ENCODE measurements around the gene EPS8.

Gene EPS8

DNA sequence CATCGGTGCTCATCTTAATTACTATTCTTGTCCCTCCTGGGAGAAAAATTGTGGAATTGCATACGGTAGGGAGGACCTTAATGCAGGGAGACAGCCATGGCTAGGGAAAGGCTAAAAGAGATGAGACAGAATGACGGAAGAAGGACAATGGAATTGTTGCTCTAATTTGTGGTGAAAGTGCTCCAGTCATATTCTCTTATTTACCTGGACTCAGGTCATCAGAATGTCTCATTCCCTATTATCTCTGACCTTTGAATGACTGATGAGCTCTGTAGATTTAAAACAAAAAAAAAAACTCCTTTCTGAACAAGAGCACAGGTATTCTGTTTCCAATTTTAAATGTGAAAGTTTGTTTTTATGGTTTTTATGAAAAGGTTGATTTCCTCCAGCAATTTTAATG, 8.6 kb upstream of the EPS8 start:
- no peak for TF ChIP-seq CTCF (IDR thresholded peaks at IDR 0.05)

DNA sequence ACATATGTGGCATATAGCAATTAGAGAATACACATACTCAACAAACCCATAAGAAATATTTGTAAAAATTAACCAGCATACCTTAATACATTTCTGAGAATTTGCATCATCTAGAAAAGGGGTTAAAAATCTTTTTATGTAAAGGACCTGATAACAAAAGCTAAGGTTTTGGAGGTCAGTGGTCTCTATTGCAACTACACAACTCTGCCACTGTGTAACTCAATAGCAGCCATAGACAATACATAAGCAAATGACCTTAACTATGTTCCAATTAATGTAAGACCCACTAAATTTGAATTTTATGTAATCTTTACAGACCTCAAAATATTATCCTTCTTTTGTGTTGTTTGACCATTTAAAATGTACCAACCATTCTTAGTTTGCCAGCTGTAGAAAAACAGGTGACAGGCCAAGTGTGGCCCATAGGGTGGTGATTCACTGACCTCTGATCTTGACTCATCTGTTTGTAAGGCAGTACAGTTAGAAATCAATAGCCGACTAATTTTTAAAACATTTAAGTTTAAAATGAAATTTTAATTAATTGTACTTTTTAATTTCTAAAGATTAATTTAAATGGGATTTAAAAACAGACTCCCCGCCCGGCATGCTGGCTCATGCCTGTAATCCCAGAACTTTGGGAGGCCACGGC, 7.4 kb upstream of the EPS8 start:
- no peak for TF ChIP-seq CTCF (IDR thresholded peaks at IDR 0.05)
- TF ChIP-seq ZFX (IDR thresholded peaks at IDR 0.05; ENCODE audit: borderline replicate concordance), result no peak
- H3K27ac ChIP-seq, result no peak overlapping the region

More for the DNA sequence above, 8.6 kb upstream of the EPS8 start:
- no peak overlapping the region for H3K27ac ChIP-seq

DNA sequence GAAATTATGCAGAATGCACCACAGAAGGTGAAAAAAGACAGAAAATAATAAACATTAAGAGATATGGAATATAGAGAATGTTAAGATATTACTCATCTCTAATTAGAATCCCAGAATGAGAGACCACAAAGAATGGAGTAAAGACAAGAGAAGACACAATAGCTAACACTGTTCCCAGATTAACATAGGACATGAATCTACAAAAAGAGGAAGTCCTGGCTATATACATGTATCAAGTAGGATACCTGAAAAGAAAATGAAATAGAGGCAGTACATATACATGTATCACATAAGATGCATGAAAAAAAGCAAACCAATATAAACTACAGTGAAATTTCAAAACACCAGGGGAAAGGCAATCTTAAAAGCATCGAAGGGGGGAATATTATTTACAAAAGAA, 5.6 kb upstream of the EPS8 start:
- TF ChIP-seq ZFX (IDR thresholded peaks at IDR 0.05; ENCODE audit: borderline replicate concordance) (no peak), CTCF (IDR thresholded peaks at IDR 0.05) (no peak)

DNA sequence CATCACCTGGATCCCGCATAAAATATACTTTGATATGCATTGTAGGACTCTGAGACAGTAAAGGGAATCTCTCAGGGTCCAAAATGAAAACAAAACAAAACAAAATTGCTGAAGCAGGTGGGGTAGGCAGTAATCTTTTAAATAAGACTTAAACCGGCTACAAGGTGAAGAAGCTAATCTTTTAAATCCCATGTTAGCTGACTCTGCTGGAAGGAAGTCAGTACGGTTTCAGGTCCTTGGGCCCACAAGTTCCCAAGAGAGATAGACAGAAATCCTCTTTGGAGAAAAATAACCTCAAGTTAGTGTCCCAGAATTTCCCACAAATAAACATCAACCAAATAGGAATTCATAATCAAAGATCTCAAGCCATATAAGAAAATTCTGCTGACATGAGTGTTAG, 5.0 kb upstream of the EPS8 start:
- H3K27ac ChIP-seq, result no peak overlapping the region
- TF ChIP-seq CTCF (IDR thresholded peaks at IDR 0.05) (no peak), ZFX (IDR thresholded peaks at IDR 0.05; ENCODE audit: borderline replicate concordance) (no peak)

More for the DNA sequence above, 5.6 kb upstream of the EPS8 start:
- H3K27ac ChIP-seq, result no peak overlapping the region

DNA sequence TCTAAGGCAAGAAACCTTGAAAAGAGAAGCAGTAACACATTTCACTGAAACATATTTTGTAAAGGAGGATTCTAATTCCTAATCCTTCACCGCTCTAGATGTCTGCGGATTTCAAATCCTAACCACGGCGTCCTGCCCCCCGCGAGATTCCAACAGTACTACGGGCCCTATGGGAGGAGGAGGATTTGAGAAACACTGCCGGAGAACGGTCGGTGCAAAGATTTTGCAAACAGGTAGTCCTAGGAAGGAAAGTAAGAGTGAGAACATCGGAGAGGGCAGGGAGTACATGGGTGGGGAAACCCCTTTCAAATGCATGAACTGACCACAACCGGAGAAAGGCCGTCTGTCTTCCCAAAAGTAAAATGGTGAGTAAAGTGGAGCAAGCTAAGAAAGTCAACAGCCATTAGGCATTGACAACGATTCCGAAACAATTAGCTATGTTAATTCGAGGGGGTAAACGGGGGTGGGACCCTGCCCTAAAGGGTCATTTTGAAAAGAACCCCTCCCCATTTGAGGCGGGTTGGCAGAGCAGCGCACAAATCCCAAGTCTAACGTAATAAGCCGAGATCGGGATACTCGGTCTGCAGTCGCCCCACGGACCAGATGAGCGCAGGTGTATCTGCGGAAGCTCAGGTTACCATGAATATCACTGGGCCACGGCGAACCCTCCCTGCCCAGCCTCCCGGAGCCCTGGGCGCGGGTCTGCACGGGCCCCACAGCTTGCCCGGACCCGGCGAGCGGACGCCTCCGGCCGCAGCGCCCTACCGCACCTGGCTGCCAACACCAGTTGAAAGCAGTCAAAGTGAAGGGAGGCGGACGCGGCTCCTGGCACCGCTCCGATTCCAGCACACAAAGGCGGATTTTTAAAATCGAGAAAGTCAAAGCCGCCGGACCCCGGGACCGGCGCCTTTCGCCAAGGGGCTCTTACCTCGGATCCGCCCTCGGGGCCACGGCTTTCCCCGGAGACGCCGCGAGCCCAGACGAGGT, 662 bp downstream of the EPS8 start:
- H3K27ac ChIP-seq, result peak overlapping the region; percentile 92
- TF ChIP-seq ZFX (IDR thresholded peaks at IDR 0.05; ENCODE audit: borderline replicate concordance) (no peak), CTCF (IDR thresholded peaks at IDR 0.05) (no peak)

GRCh38 chr12:15787778-15788177, 1.4 kb downstream of the EPS8 start:
- TF ChIP-seq CTCF (IDR thresholded peaks at IDR 0.05) (no peak), ZFX (IDR thresholded peaks at IDR 0.05; ENCODE audit: borderline replicate concordance) (no peak)
- peak overlapping the region; percentile 92 for H3K27ac ChIP-seq

GRCh38 chr12:15786772-15787171, 2.4 kb downstream of the EPS8 start:
- H3K27ac ChIP-seq, result no peak overlapping the region
- TF ChIP-seq ZFX (IDR thresholded peaks at IDR 0.05; ENCODE audit: borderline replicate concordance) (no peak), CTCF (IDR thresholded peaks at IDR 0.05) (no peak)

Data from 22Rv1 (cell line).